CD4-positive, alpha-beta memory T cell (primary cell): ENCODE data around the gene KIAA1755. TPM values are rescaled to one million over a fixed set of nuclear protein-coding genes. Genes with fewer than 3 reads are reported as not detected.

Experiments
- CTCF ChIA-PET: fragments of 350-600 bp; sonication (Branson Sonifier 250); formaldehyde crosslinking; loops from one replicate; lab custom pipeline; 2021; ENCODE audit warnings: inconsistent platforms; ENCODE audit not compliant: partially characterized antibody; lab: Charles Lee
- POLR2A ChIA-PET: fragments of 350-600 bp; sonication (Branson Sonifier 250); formaldehyde crosslinking; loops from one replicate; lab custom pipeline; 2021; ENCODE audit not compliant: partially characterized antibody; lab: Charles Lee
- DNase-seq, 5 donors: peaks; one replicate each; pipeline versions ENCODE4 v3.0.0 to v3.0.0-alpha.2; 2020 to 2022; ENCODE audit warnings: mixed read lengths in 1 of 5
- H3K27ac ChIP-seq: one replicate; pipeline ENCODE4 v1.7.0; 2013; ENCODE audit warnings: low read depth, low read length
- H3K27me3 ChIP-seq: 2 replicates; pipeline ENCODE4 v1.7.0; 2013; ENCODE audit warnings: mild to moderate bottlenecking, low read length, moderate library complexity; ENCODE audit not compliant: insufficient read depth
- H3K36me3 ChIP-seq: 2 replicates; pipeline ENCODE4 v1.7.0; 2013; ENCODE audit warnings: mild to moderate bottlenecking, low read length, moderate library complexity; ENCODE audit not compliant: insufficient read depth
- H3K4me1 ChIP-seq: 2 replicates; pipeline ENCODE4 v1.7.0; 2013; ENCODE audit warnings: mild to moderate bottlenecking, low read length, moderate library complexity; ENCODE audit not compliant: insufficient read depth
- H3K4me3 ChIP-seq, 2 donors: one replicate each; pipeline ENCODE4 v1.7.0; 2013; ENCODE audit warnings: low read length in 2 of 2, mild to moderate bottlenecking in 1 of 2
- H3K9me3 ChIP-seq, 2 donors: one replicate each; pipeline ENCODE4 v1.7.0; 2013; ENCODE audit warnings: low read length in 2 of 2, control low read depth in 1 of 2; ENCODE audit not compliant: control insufficient read depth in 1 of 2
- H3K27ac Mint-ChIP-seq, 7 donors: one replicate each; pipeline ENCODE4 v1.8.0; 2020 to 2021; ENCODE audit warnings: mixed read lengths in 7 of 7, mild to moderate bottlenecking in 6 of 7, inconsistent platforms in 3 of 7, moderate library complexity in 3 of 7
- H3K27me3 Mint-ChIP-seq, 2 donors: one replicate each; pipeline ENCODE4 v1.8.0; 2020 to 2021; ENCODE audit warnings: mixed read lengths in 2 of 2
- H3K36me3 Mint-ChIP-seq, 2 donors: one replicate each; pipeline ENCODE4 v1.8.0; 2020 to 2021; ENCODE audit warnings: mixed read lengths in 2 of 2, inconsistent platforms in 1 of 2, mild to moderate bottlenecking in 1 of 2
- H3K4me1 Mint-ChIP-seq, 4 donors: one replicate each; pipeline ENCODE4 v1.8.0; 2020 to 2021; ENCODE audit warnings: mixed read lengths in 4 of 4, mild to moderate bottlenecking in 1 of 4
- H3K4me3 Mint-ChIP-seq, 8 donors: one replicate each; pipeline ENCODE4 v1.8.0; 2020 to 2021; ENCODE audit warnings: mixed read lengths in 8 of 8, mild to moderate bottlenecking in 7 of 8, moderate library complexity in 6 of 8, inconsistent platforms in 3 of 8
- H3K9me3 Mint-ChIP-seq, 8 donors: one replicate each; pipeline ENCODE4 v1.8.0; 2020 to 2021; ENCODE audit warnings: mixed read lengths in 8 of 8, mild to moderate bottlenecking in 5 of 8, inconsistent platforms in 3 of 8, moderate library complexity in 1 of 8
- intact Hi-C: fragments of 100-400 bp; cut with micrococcal nuclease; formaldehyde crosslinking; loops from one replicate; pipeline ENCODE4 v1.15.1; 2023
- polyA plus RNA-seq, 2 donors: library from polyadenylated mRNA; unstranded; fragments of 300-500 nt; fragmentation: Illumina TruSeq; gene quantifications; one replicate each; pipeline ENCODE4 v1.2.3, GENCODE V29; 2021
- total RNA-seq, 2 experiments: library from RNA; stranded (reverse); gene quantifications; one replicate each; pipeline ENCODE4 v1.2.3, GENCODE V29; 2021

KIAA1755 gene
- total and polyA plus RNA-seq, 4 experiments from 2014 or later: not detected

- POLR2A ChIA-PET: no interaction called here
- Histone ChIP-seq H3K4me3 (no peak overlapping the region), H3K27me3 (no peaks in the 10 kb centered on the region), H3K27ac (no peak overlapping the region), H3K9me3 (no peaks in the 10 kb centered on the region), H3K36me3 (no peaks in the 10 kb centered on the region), H3K4me1 (no peaks in the 10 kb centered on the region)
- intact Hi-C loops: no loop called here
- no peak for DNase-seq
- peaks cover 4 to 6% of the 10 kb centered on the region in 2 donors for H3K27me3 Mint-ChIP-seq
- no peak overlapping the region for H3K27ac Mint-ChIP-seq
- no peaks in the 10 kb centered on the region for H3K36me3 Mint-ChIP-seq
- no peak overlapping the region for H3K4me3 Mint-ChIP-seq
- no peaks in the 10 kb centered on the region for H3K4me1 Mint-ChIP-seq
- CTCF ChIA-PET: interaction anchor here (1.2 to 1.4 kb wide), 3 partner anchors 9 to 28 kb away, joined by 3 read pairs; no protein-coding TSS in a partner anchor
- no peaks in the 10 kb centered on the region for H3K9me3 Mint-ChIP-seq
These were observed 64.5 kb downstream of the KIAA1755 start for GRCh38 chr20:38196076-38196475.

- H3K9me3 ChIP-seq: no peaks in the 10 kb centered on the region
- no peak overlapping the region for H3K27ac Mint-ChIP-seq
- ChIA-PET POLR2A (no interaction called here), CTCF (interaction anchor here (1.4 kb wide), 1 partner anchor 12 kb away, joined by 3 read pairs; no protein-coding TSS in a partner anchor)
- H3K36me3 ChIP-seq: no peaks in the 10 kb centered on the region
- no peak overlapping the region for H3K4me3 Mint-ChIP-seq
- no peak overlapping the region for H3K4me3 ChIP-seq
- peaks cover 4 to 6% of the 10 kb centered on the region in 2 donors for H3K27me3 Mint-ChIP-seq
- no peaks in the 10 kb centered on the region for H3K9me3 Mint-ChIP-seq
- no peaks in the 10 kb centered on the region for H3K4me1 Mint-ChIP-seq
- no peak for DNase-seq
- H3K4me1 ChIP-seq: no peaks in the 10 kb centered on the region
- H3K36me3 Mint-ChIP-seq: no peaks in the 10 kb centered on the region
- H3K27ac ChIP-seq: no peak overlapping the region
- intact Hi-C loops: no loop called here
- no peaks in the 10 kb centered on the region for H3K27me3 ChIP-seq
These were observed 65.0 kb downstream of the KIAA1755 start for GRCh38 chr20:38195521-38195920.

- Mint-ChIP-seq H3K4me1 (no peaks in the 10 kb centered on the region), H3K4me3 (no peak overlapping the region), H3K9me3 (no peaks in the 10 kb centered on the region), H3K36me3 (no peaks in the 10 kb centered on the region), H3K27ac (no peak overlapping the region), H3K27me3 (peaks cover 5 to 6% of the 10 kb centered on the region in 2 donors)
- ChIA-PET CTCF (interaction anchor here (1.4 kb wide), 1 partner anchor 12 kb away, joined by 3 read pairs; no protein-coding TSS in a partner anchor), POLR2A (no interaction called here)
- Histone ChIP-seq H3K36me3 (no peaks in the 10 kb centered on the region), H3K9me3 (no peaks in the 10 kb centered on the region), H3K4me3 (no peak overlapping the region), H3K4me1 (no peaks in the 10 kb centered on the region), H3K27me3 (no peaks in the 10 kb centered on the region), H3K27ac (no peak overlapping the region)
- DNase-seq: no peak
- intact Hi-C loops: no loop called here
These were observed 65.5 kb downstream of the KIAA1755 start for GRCh38 chr20:38194971-38195504.

GRCh38 chr20:38193586-38194105, 66.9 kb downstream of the KIAA1755 start:
- H3K4me3 ChIP-seq: no peak overlapping the region
- H3K4me1 Mint-ChIP-seq: no peaks in the 10 kb centered on the region
- H3K9me3 Mint-ChIP-seq: no peaks in the 10 kb centered on the region
- no peak overlapping the region for H3K27ac Mint-ChIP-seq
- H3K9me3 ChIP-seq: no peaks in the 10 kb centered on the region
- H3K27me3 Mint-ChIP-seq: peaks cover 8 to 17% of the 10 kb centered on the region in 2 donors
- no peaks in the 10 kb centered on the region for H3K36me3 Mint-ChIP-seq
- H3K4me1 ChIP-seq: no peaks in the 10 kb centered on the region
- H3K4me3 Mint-ChIP-seq: no peak overlapping the region
- ChIA-PET CTCF (no interaction called here), POLR2A (no interaction called here)
- H3K27ac ChIP-seq: no peak overlapping the region
- no peak for DNase-seq
- H3K27me3 ChIP-seq: no peaks in the 10 kb centered on the region
- no peaks in the 10 kb centered on the region for H3K36me3 ChIP-seq
- intact Hi-C loops: no loop called here

- POLR2A ChIA-PET: no interaction called here
- intact Hi-C loops: no loop called here
These were observed 68.1 kb downstream of the KIAA1755 start for GRCh38 chr20:38192323-38192885.

GRCh38 chr20:38191654-38192053, 68.9 kb downstream of the KIAA1755 start:
- H3K27me3 Mint-ChIP-seq: peaks cover 6 to 22% of the 10 kb centered on the region in 2 donors

More at GRCh38 chr20:38192323-38192885, 68.1 kb downstream of the KIAA1755 start:
- no peaks in the 10 kb centered on the region for H3K36me3 Mint-ChIP-seq
- H3K27me3 ChIP-seq: no peaks in the 10 kb centered on the region
- H3K27ac ChIP-seq: no peak overlapping the region
- H3K4me3 ChIP-seq: no peak overlapping the region
- no peaks in the 10 kb centered on the region for H3K9me3 ChIP-seq
- no peak overlapping the region for H3K27ac Mint-ChIP-seq
- no peak for DNase-seq
- H3K27me3 Mint-ChIP-seq: peaks cover 8 to 22% of the 10 kb centered on the region in 2 donors
- H3K9me3 Mint-ChIP-seq: no peaks in the 10 kb centered on the region
- H3K36me3 ChIP-seq: no peaks in the 10 kb centered on the region
- H3K4me1 ChIP-seq: no peaks in the 10 kb centered on the region
- CTCF ChIA-PET: no interaction called here
- no peaks in the 10 kb centered on the region for H3K4me1 Mint-ChIP-seq
- H3K4me3 Mint-ChIP-seq: no peak overlapping the region

DNA sequence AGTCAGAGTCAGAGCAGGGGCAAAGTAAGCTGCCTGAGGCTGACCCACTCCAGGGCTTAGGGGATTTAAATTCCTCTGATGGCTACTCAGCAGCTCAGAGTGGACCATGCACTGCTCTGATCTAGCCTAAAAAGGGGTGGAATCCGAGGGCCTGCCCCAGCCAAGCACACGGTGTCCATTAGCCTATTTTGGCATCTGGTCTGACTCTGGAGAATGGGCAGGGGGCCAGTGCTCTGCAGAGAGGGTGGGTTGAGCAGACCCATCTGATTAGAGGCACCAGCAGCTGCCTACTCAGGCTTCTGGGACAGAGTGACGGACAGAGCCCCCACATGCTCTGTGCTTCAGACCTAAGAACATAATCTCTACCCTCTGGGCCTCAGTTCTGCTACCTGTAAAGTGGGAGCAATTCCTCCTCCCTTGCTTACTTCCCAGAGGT, 69.6 kb downstream of the KIAA1755 start:
- no peaks in the 10 kb centered on the region for H3K9me3 ChIP-seq
- H3K27me3 Mint-ChIP-seq: peaks cover 4 to 22% of the 10 kb centered on the region in 2 donors
- no peaks in the 10 kb centered on the region for H3K36me3 ChIP-seq
- no peaks in the 10 kb centered on the region for H3K4me1 Mint-ChIP-seq
- no peaks in the 10 kb centered on the region for H3K36me3 Mint-ChIP-seq
- no peak overlapping the region for H3K27ac ChIP-seq
- H3K9me3 Mint-ChIP-seq: no peaks in the 10 kb centered on the region
- H3K27ac Mint-ChIP-seq: no peak overlapping the region
- no peaks in the 10 kb centered on the region for H3K4me1 ChIP-seq
- ChIA-PET CTCF (interaction anchor here (1.3 kb wide), 1 partner anchor 31 kb away, joined by 3 read pairs; no protein-coding TSS in a partner anchor), POLR2A (no interaction called here)
- no peaks in the 10 kb centered on the region for H3K27me3 ChIP-seq
- intact Hi-C loops: no loop called here
- no peak overlapping the region for H3K4me3 Mint-ChIP-seq
- H3K4me3 ChIP-seq: no peak overlapping the region
- DNase-seq: no peak

More at GRCh38 chr20:38191654-38192053, 68.9 kb downstream of the KIAA1755 start:
- Histone ChIP-seq H3K36me3 (no peaks in the 10 kb centered on the region), H3K4me1 (no peaks in the 10 kb centered on the region), H3K27me3 (no peaks in the 10 kb centered on the region), H3K27ac (no peak overlapping the region), H3K9me3 (no peaks in the 10 kb centered on the region), H3K4me3 (no peak overlapping the region)
- intact Hi-C loops: no loop called here
- DNase-seq: no peak
- Mint-ChIP-seq H3K4me1 (no peaks in the 10 kb centered on the region), H3K9me3 (no peaks in the 10 kb centered on the region), H3K4me3 (no peak overlapping the region), H3K36me3 (no peaks in the 10 kb centered on the region), H3K27ac (no peak overlapping the region)
- ChIA-PET POLR2A (no interaction called here), CTCF (interaction anchor here (1.3 kb wide), 1 partner anchor 30 kb away, joined by 3 read pairs; no protein-coding TSS in a partner anchor)
